IMR-90 (cell line): ENCODE measurements around the gene DEFB124.

Source experiments
- POLR2A ChIP-seq: IDR thresholded peaks from 2 replicates; pipeline ENCODE4 v1.6.1; 2012; ENCODE audit warnings: mild to moderate bottlenecking, low read depth, low read length
- RFX5 ChIP-seq: IDR thresholded peaks from 2 replicates; pipeline ENCODE4 v1.8.0; 2012; ENCODE audit warnings: low read depth, mild to moderate bottlenecking, low read length, moderate library complexity

DNA sequence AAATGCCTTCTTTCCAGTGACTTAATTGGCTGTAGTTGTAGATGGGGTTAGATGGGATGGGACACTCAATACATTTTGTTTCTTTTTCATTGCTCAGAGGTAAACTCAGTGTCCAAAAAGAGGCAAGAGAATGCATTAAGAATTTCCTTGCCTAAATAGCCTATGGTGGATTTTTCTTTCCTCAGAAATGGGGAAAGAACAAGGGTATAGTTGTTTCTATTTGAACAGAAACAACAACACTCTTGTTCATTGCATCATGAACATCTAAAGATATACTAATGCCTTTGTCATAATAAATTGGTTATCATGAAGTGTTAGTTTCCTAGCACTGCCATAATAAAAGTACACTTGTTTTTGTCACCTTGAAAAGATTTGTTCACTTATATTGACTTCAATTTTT is 49.1 kb downstream of the DEFB124 start:
- TF ChIP-seq POLR2A (no peak), RFX5 (no peak)
